HCT116 (cell line): ENCODE measurements around the gene CDC45. TPM values are rescaled to one million over a fixed set of nuclear protein-coding genes. Genes with fewer than 3 reads are reported as not detected.

ENCODE experiments used
- ATAC-seq: fragments of 200-7000 bp; cut with Tn5 transposase; 2 replicates; pipeline ENCODE4 v1.9.1; 2020; ENCODE audit warnings: mild to moderate bottlenecking, moderate library complexity
- BruUV-seq: library from RNA; stranded (reverse); fragments of 400-500 nt; replicated peaks from 2 replicates; lab custom pipeline; 2021; lab: Mats Ljungman, UMichigan
- CTCF ChIA-PET: fragments of 300-600 bp; sonication (Branson Sonifier 250); formaldehyde crosslinking; loops from one replicate; lab custom pipeline; 2021; ENCODE audit warnings: antibody characterized with exemption; lab: Charles Lee
- POLR2A ChIA-PET: fragments of 300-600, 350-600 bp; sonication (Branson Sonifier 250); formaldehyde crosslinking; loops from one replicate; lab custom pipeline; 2021; ENCODE audit warnings: antibody characterized with exemption; lab: Charles Lee
- RAD21 ChIA-PET, 2 experiments: fragments of 300-600 bp; sonication (Branson Sonifier 250); formaldehyde crosslinking; loops; one replicate each; lab custom pipeline; 2023; ENCODE audit warnings: low total read pairs in 2 of 2; ENCODE audit not compliant: uncharacterized antibody in 2 of 2, unreplicated experiment in 2 of 2, low non-redundant PET in 1 of 2; lab: Charles Lee
- DNase-seq: peaks from one replicate; pipeline ENCODE4 v3.0.0-alpha.2; 2010; ENCODE audit warnings: low read depth, low spot score
- H2AFZ ChIP-seq: fragments of 200-600 bp; shearing (Covaris generic), sonication (generic); 2 replicates; pipeline ENCODE4 v1.6.1; 2017; ENCODE audit warnings: low read depth, mixed run types, mixed read lengths, antibody characterized with exemption, low read length; ENCODE audit not compliant: poor library complexity, severe bottlenecking
- H3K27ac ChIP-seq: 2 replicates; pipeline ENCODE4 v1.5.1; 2012; ENCODE audit warnings: low read depth, low read length
- H3K27me3 ChIP-seq: fragments of 200-600 bp; sonication (generic); 2 replicates; pipeline ENCODE4 v1.6.1; 2016; ENCODE audit warnings: mixed run types, low read length, mixed read lengths; ENCODE audit not compliant: insufficient read depth
- H3K36me3 ChIP-seq, 2 experiments: fragments of 200-500 bp in 1 of 2; fragments of 200-600 bp in 1 of 2; sonication (Bioruptor generic) in 1 of 2; sonication (generic) in 1 of 2; 2 replicates each; pipeline versions ENCODE4 v1.5.1 to v1.6.1; 2014 to 2016; ENCODE audit warnings: low read length in 2 of 2, inconsistent platforms in 1 of 2, mixed read lengths in 1 of 2, mixed run types in 1 of 2; ENCODE audit not compliant: insufficient read depth in 2 of 2, control insufficient read depth in 1 of 2
- H3K4me1 ChIP-seq, 2 experiments: fragments of 200-600 bp in 1 of 2; sonication (generic) in 1 of 2; 2 replicates each; pipeline versions ENCODE4 v1.5.1 to v1.6.1; 2012 to 2017; ENCODE audit warnings: low read length in 2 of 2, inconsistent platforms in 1 of 2, mild to moderate bottlenecking in 1 of 2, mixed read lengths in 1 of 2, mixed run types in 1 of 2, moderate library complexity in 1 of 2; ENCODE audit not compliant: insufficient read depth in 2 of 2, control insufficient read depth in 1 of 2
- H3K4me2 ChIP-seq: fragments of 200-600 bp; sonication (generic); 2 replicates; pipeline ENCODE4 v1.6.1; 2017; ENCODE audit warnings: mixed run types, low read length, mixed read lengths
- H3K4me3 ChIP-seq, 2 experiments: fragments of 200-600 bp in 1 of 2; sonication (generic) in 1 of 2; replicated peaks in 1 of 2; 2 replicates each; pipeline ENCODE4 v1.5.1; 2011 to 2016; ENCODE audit warnings: low read length in 2 of 2, control low read depth in 1 of 2, low read depth in 1 of 2, mild to moderate bottlenecking in 1 of 2, mixed read lengths in 1 of 2, mixed run types in 1 of 2
- H3K79me2 ChIP-seq: fragments of 200-600 bp; sonication (generic); 2 replicates; pipeline ENCODE4 v1.6.1; 2017; ENCODE audit warnings: mild to moderate bottlenecking, mixed run types, low read length, moderate library complexity, mixed read lengths; ENCODE audit not compliant: insufficient read depth
- H3K9ac ChIP-seq: fragments of 200-600 bp; sonication (generic); 2 replicates; pipeline ENCODE4 v1.6.1; 2016; ENCODE audit warnings: low read length, mixed read lengths
- H3K9me2 ChIP-seq: fragments of 200-600 bp; sonication (generic), shearing (Covaris generic); 2 replicates; pipeline ENCODE4 v1.6.1; 2017; ENCODE audit warnings: mixed run types, mild to moderate bottlenecking, moderate library complexity; ENCODE audit not compliant: insufficient read depth
- H3K9me3 ChIP-seq, 2 experiments: fragments of 200-500 bp in 1 of 2; fragments of 200-600 bp in 1 of 2; sonication (Bioruptor generic) in 1 of 2; sonication (generic) in 1 of 2; 2 replicates each; pipeline ENCODE4 v1.6.1; 2014 to 2017; ENCODE audit warnings: low read length in 2 of 2, mixed read lengths in 2 of 2, inconsistent platforms in 1 of 2, low read depth in 1 of 2, mild to moderate bottlenecking in 1 of 2, mixed run types in 1 of 2, moderate library complexity in 1 of 2; ENCODE audit not compliant: control insufficient read depth in 1 of 2, insufficient read depth in 1 of 2
- H4K20me1 ChIP-seq: fragments of 200-600 bp; sonication (generic), shearing (Covaris generic); 2 replicates; pipeline ENCODE4 v1.6.1; 2017; ENCODE audit warnings: mixed run types, mild to moderate bottlenecking, moderate library complexity; ENCODE audit not compliant: insufficient read depth
- ATF3 ChIP-seq: IDR thresholded peaks from 2 replicates; pipeline ENCODE4 v1.6.1; 2012
- EGR1 ChIP-seq: IDR thresholded peaks from 2 replicates; pipeline ENCODE4 v1.6.1; 2012; ENCODE audit warnings: low read depth
- ELF1 ChIP-seq: IDR thresholded peaks from 2 replicates; pipeline ENCODE4 v1.6.1; 2012; ENCODE audit warnings: low read depth, borderline replicate concordance
- EZH2 ChIP-seq: fragments of 200-600 bp; sonication (generic); IDR thresholded peaks from 2 replicates; pipeline ENCODE4 v1.6.1; 2017; ENCODE audit warnings: antibody characterized with exemption, mixed run types
- EZH2phosphoT487 ChIP-seq: fragments of 200-600 bp; IDR thresholded peaks from 2 replicates; pipeline ENCODE4 v1.6.1; 2018; ENCODE audit warnings: antibody characterized with exemption, borderline replicate concordance
- JUND ChIP-seq: IDR thresholded peaks from 2 replicates; pipeline ENCODE4 v1.6.1; 2012
- REST ChIP-seq: IDR thresholded peaks from 2 replicates; pipeline ENCODE4 v1.6.1; 2012; ENCODE audit warnings: low read depth
- ZNF274 ChIP-seq: fragments of 200-500 bp; sonication (Bioruptor generic); IDR thresholded peaks from 2 replicates; pipeline ENCODE4 v1.6.1; 2014; ENCODE audit warnings: mild to moderate bottlenecking, low read depth, low read length, inconsistent platforms
- intact Hi-C: fragments of 100-400 bp; cut with micrococcal nuclease; formaldehyde crosslinking; loops from 2 replicates; pipeline ENCODE4 v1.10.0; 2022
- total RNA-seq: library from RNA; stranded (reverse); gene quantifications from one replicate; pipeline ENCODE4 v1.2.1, GENCODE V29; 2021; ENCODE audit not compliant: unreplicated experiment
- TF ChIP-seq, protein P1 (sequence below), 3 experiments: fragments of 200-600 bp in 1 of 3; sonication (generic) in 1 of 3; IDR thresholded peaks in 2 of 3; conservative IDR thresholded peaks in 1 of 3; 2 replicates each; pipeline ENCODE4 v1.5.1; 2012 to 2017; ENCODE audit warnings: low read depth in 2 of 3, low read length in 2 of 3, antibody characterized with exemption in 1 of 3, borderline replicate concordance in 1 of 3, control low read depth in 1 of 3, mild to moderate bottlenecking in 1 of 3, mixed read lengths in 1 of 3, mixed run types in 1 of 3, moderate library complexity in 1 of 3; ENCODE audit not compliant: insufficient read depth in 1 of 3

CDC45 gene
- total RNA-seq, 1 experiment from 2014 or later = 43.4 TPM

DNA sequence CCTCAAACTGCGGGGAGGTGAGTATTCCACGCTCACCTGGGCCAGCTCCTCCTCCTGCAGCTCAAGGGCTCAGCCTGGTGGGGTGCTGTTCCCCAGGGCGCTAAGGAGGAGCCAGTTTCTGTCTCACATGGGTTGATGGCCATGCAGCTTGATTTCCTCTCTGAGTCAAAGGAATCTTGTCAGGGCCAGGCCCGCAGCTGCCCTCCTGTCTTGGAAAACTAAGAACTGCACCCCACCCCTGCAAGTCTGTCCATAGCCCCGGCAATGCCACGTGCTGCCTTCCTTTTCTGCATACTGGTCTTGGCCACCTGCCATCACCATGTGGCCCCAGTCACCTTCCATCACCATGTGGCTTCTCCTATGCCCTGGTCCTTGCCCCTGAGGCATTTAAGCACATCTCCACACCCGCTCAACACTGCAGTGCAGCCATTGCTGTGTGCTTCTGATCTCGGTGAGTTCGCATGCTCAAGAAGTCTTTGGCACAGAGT is 79.6 kb downstream of the CDC45 start:
- ChIA-PET RAD21 (no interaction called here), POLR2A (no interaction called here)
- no peaks in the 10 kb centered on the region for H3K79me2 ChIP-seq

More for the DNA sequence above, 79.6 kb downstream of the CDC45 start:
- H3K4me2 ChIP-seq = no peak overlapping the region
- H2AFZ ChIP-seq = no peak overlapping the region
- no peaks in the 10 kb centered on the region for H4K20me1 ChIP-seq
- CTCF ChIA-PET = no interaction called here
- no peaks in the 10 kb centered on the region for H3K36me3 ChIP-seq
- peaks cover 10 to 12% of the 10 kb centered on the region in 2 experiments for H3K4me1 ChIP-seq
- no TSS peak for BruUV-seq
- intact Hi-C loops = no loop called here
- H3K27me3 ChIP-seq = no peaks in the 10 kb centered on the region
- ATAC-seq = peak; percentile 65
- H3K27ac ChIP-seq = no peak overlapping the region
- no peaks in the 10 kb centered on the region for H3K9me3 ChIP-seq
- no peak for DNase-seq
- H3K9me2 ChIP-seq = no peaks in the 10 kb centered on the region
- no peak for TF ChIP-seq EZH2
- TF ChIP-seq ATF3 = no peak
- TF ChIP-seq ZNF274 = no peak
- TF ChIP-seq ELF1 = no peak
- TF ChIP-seq REST = no peak
- TF ChIP-seq EZH2phosphoT487 = no peak
- TF ChIP-seq EGR1 = no peak
- TF ChIP-seq, protein P1, sequence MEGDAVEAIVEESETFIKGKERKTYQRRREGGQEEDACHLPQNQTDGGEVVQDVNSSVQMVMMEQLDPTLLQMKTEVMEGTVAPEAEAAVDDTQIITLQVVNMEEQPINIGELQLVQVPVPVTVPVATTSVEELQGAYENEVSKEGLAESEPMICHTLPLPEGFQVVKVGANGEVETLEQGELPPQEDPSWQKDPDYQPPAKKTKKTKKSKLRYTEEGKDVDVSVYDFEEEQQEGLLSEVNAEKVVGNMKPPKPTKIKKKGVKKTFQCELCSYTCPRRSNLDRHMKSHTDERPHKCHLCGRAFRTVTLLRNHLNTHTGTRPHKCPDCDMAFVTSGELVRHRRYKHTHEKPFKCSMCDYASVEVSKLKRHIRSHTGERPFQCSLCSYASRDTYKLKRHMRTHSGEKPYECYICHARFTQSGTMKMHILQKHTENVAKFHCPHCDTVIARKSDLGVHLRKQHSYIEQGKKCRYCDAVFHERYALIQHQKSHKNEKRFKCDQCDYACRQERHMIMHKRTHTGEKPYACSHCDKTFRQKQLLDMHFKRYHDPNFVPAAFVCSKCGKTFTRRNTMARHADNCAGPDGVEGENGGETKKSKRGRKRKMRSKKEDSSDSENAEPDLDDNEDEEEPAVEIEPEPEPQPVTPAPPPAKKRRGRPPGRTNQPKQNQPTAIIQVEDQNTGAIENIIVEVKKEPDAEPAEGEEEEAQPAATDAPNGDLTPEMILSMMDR (IDR thresholded peaks at IDR 0.05 in 2 of 3, conservative IDR thresholded peaks at IDR 0.05 in 1 of 3; ENCODE audit: borderline replicate concordance in 1 of 3, insufficient read depth in 1 of 3, low read depth in 2 of 3, low read length in 2 of 3) = peak in 2 of 3 experiments; percentile 20 to 26; a peak in 1 of 6 replicates
- TF ChIP-seq JUND = no peak
- no peak overlapping the region for H3K4me3 ChIP-seq
- H3K9ac ChIP-seq = no peak overlapping the region
